SK-N-SH (cell line): ENCODE results near the gene C17orf100. TPM values are rescaled to one million over a fixed set of nuclear protein-coding genes. Genes with fewer than 3 reads are reported as not detected.
A peak's percentile ranks its signal among the peaks of the same experiment; 100 is the strongest.

Source experiments
- CTCF ChIA-PET: fragments of 300-600, 350-600 bp; formaldehyde crosslinking; extraction: SDS; loops from one replicate; lab custom pipeline; 2021; lab: Yijun Ruan, JAX
- POLR2A ChIA-PET: fragments of 350-600 bp; sonication (Branson Sonifier 250); formaldehyde crosslinking; extraction: SDS; loops from one replicate; lab custom pipeline; 2020; ENCODE audit warnings: antibody characterized with exemption, inconsistent platforms; lab: Yijun Ruan, JAX
- DNase-seq: peaks from one replicate; pipeline ENCODE4 v3.0.0; 2012
- H2AFZ ChIP-seq: fragments of 200-600 bp; sonication (generic); 2 replicates; pipeline ENCODE4 v1.8.1; 2016; ENCODE audit warnings: antibody characterized with exemption, mild to moderate bottlenecking, low read depth
- H3F3A ChIP-seq: fragments of 200-600 bp; sonication (generic); replicated peaks from 2 replicates; pipeline ENCODE3; 2016; ENCODE audit warnings: antibody characterized with exemption, mild to moderate bottlenecking; ENCODE audit not compliant: insufficient read depth
- H3K27ac ChIP-seq, 2 experiments: fragments of 200-500 bp in 1 of 2; fragments of 200-600 bp in 1 of 2; sonication (Bioruptor generic) in 1 of 2; sonication (generic), shearing (Covaris generic) in 1 of 2; 2 replicates each; pipeline versions ENCODE4 v1.5.1 to v1.6.1; 2014 to 2016; ENCODE audit warnings: low read depth in 2 of 2, inconsistent platforms in 1 of 2, low read length in 1 of 2, mild to moderate bottlenecking in 1 of 2, mixed read lengths in 1 of 2
- H3K27me3 ChIP-seq: fragments of 200-600 bp; sonication (generic), shearing (Covaris generic); 2 replicates; pipeline ENCODE4 v1.6.1; 2016; ENCODE audit warnings: mixed run types; ENCODE audit not compliant: insufficient read depth
- H3K36me3 ChIP-seq, 2 experiments: fragments of 200-500 bp in 1 of 2; fragments of 200-600 bp in 1 of 2; sonication (Bioruptor generic) in 1 of 2; sonication (generic) in 1 of 2; replicated peaks in 1 of 2; 2 replicates each; pipeline versions ENCODE3 to v1.5.1; 2014 to 2016; ENCODE audit warnings: low read length in 1 of 2, mild to moderate bottlenecking in 1 of 2; ENCODE audit not compliant: insufficient read depth in 2 of 2, control insufficient read depth in 1 of 2
- H3K4me1 ChIP-seq, 2 experiments: fragments of 200-500 bp in 1 of 2; fragments of 200-600 bp in 1 of 2; sonication (Bioruptor generic) in 1 of 2; sonication (generic), shearing (Covaris generic) in 1 of 2; 2 replicates each; pipeline versions ENCODE4 v1.5.1 to v1.6.1; 2014 to 2016; ENCODE audit warnings: low read depth in 1 of 2, low read length in 1 of 2, mixed run types in 1 of 2; ENCODE audit not compliant: insufficient read depth in 2 of 2, control insufficient read depth in 1 of 2
- H3K4me2 ChIP-seq: fragments of 200-600 bp; sonication (generic), shearing (Covaris generic); 2 replicates; pipeline ENCODE4 v1.6.1; 2017; ENCODE audit warnings: mixed run types
- H3K4me3 ChIP-seq, 2 experiments: fragments of 200-500 bp in 1 of 2; fragments of 200-600 bp in 1 of 2; sonication (Bioruptor generic) in 1 of 2; sonication (generic), shearing (Covaris generic) in 1 of 2; 2 replicates each; pipeline versions ENCODE4 v1.5.1 to v1.8.1; 2014 to 2016; ENCODE audit warnings: low read depth in 2 of 2, inconsistent platforms in 1 of 2, low read length in 1 of 2, mild to moderate bottlenecking in 1 of 2, mixed read lengths in 1 of 2, moderate library complexity in 1 of 2
- H3K79me2 ChIP-seq: fragments of 200-600 bp; sonication (generic); 2 replicates; pipeline ENCODE4 v1.8.1; 2017; ENCODE audit warnings: mild to moderate bottlenecking; ENCODE audit not compliant: insufficient read depth
- H3K9ac ChIP-seq: fragments of 200-600 bp; sonication (generic); 2 replicates; pipeline ENCODE4 v1.6.1; 2017; ENCODE audit warnings: mixed run types
- H3K9me2 ChIP-seq: fragments of 200-600 bp; sonication (generic); 2 replicates; pipeline ENCODE4 v1.6.1; 2017; ENCODE audit warnings: mixed run types
- H3K9me3 ChIP-seq: fragments of 200-600 bp; sonication (generic); 2 replicates; pipeline ENCODE4 v1.6.1; 2017; ENCODE audit warnings: mixed run types, mild to moderate bottlenecking, moderate library complexity
- H4K20me1 ChIP-seq: fragments of 200-600 bp; sonication (generic); 2 replicates; pipeline ENCODE4 v1.6.1; 2017; ENCODE audit warnings: mild to moderate bottlenecking, mixed run types; ENCODE audit not compliant: insufficient read depth
- CTCF ChIP-seq: fragments of 200-600 bp; sonication (generic); IDR thresholded peaks from 2 replicates; pipeline ENCODE4 v1.6.1; 2017; ENCODE audit warnings: antibody characterized with exemption, mild to moderate bottlenecking, moderate library complexity
- FOSL2 ChIP-seq: IDR thresholded peaks from 2 replicates; pipeline ENCODE4 v1.4.0; 2012; ENCODE audit warnings: low read depth, mild to moderate bottlenecking, moderate library complexity, borderline replicate concordance
- MAX ChIP-seq: IDR thresholded peaks from 2 replicates; pipeline ENCODE4 v1.4.0; 2012; ENCODE audit warnings: low read depth
- POLR2AphosphoS5 ChIP-seq: IDR thresholded peaks from 2 replicates; pipeline ENCODE4 v1.6.1; 2012; ENCODE audit warnings: low read depth, low read length
- RAD21 ChIP-seq: IDR thresholded peaks from 2 replicates; pipeline ENCODE4 v1.6.1; 2012; ENCODE audit warnings: mild to moderate bottlenecking, low read length
- YY1 ChIP-seq: IDR thresholded peaks from 2 replicates; pipeline ENCODE4 v1.4.0; 2012; ENCODE audit warnings: low read depth, mild to moderate bottlenecking
- WGBS: methylation state at CpG from one replicate; pipeline ENCODE4 v1.1.6; 2017; ENCODE audit warnings: low lambda C conversion rate; 5-methylcytosine and 5-hydroxymethylcytosine counted together
- polyA plus RNA-seq, 3 experiments: library from polyadenylated mRNA; depleted of rRNA; stranded (reverse); fragments of >200 nt; gene quantifications; 2 replicates each; pipeline ENCODE4 v1.2.3, GENCODE V29; 2012

Gene C17orf100
- polyA plus RNA-seq, 1 of the 3 experiments (the other 2 are of a cell fraction) = 2.6 TPM

- no peak for TF ChIP-seq POLR2AphosphoS5
- TF ChIP-seq, all 33 proteins: peak for 4
Measured at GRCh38 chr17:6643451-6644125, 8.0 kb upstream of the C17orf100 start (continued).

DNA sequence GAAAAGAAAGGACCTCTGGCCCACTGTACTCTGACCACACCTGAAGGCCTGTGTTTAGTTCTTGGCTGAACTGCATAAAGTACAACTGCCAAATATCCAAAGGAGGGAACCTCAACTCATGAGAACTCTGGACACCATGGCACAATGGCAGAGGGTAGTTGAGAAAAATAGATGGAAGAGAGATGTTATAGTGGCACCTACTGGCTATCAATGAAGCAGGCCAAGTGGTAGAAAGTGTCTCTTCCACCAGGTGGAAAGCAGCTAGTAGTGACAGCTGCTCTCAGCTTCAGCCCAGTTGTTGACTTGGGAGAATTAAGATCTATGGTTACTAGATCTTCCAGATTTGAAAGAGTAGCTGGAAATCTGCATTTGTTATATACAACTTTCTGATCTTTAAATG is 3.4 kb upstream of the C17orf100 start:
- DNase-seq = no peak
- CTCF ChIA-PET = no interaction called here
- H3K9me2 ChIP-seq = no peaks in the 10 kb centered on the region
- H3K4me1 ChIP-seq = peaks cover 8 to 11% of the 10 kb centered on the region in 2 experiments; a peak in 2 of 4 replicates
- H3K9ac ChIP-seq = no peak overlapping the region
- H3K4me2 ChIP-seq = no peak overlapping the region
- H3K9me3 ChIP-seq = no peaks in the 10 kb centered on the region
- H3K4me3 ChIP-seq = no peak overlapping the region
- no peak overlapping the region for H3K27ac ChIP-seq
- peaks cover 29% of the 10 kb centered on the region for H3F3A ChIP-seq
- no peaks in the 10 kb centered on the region for H3K27me3 ChIP-seq
- peaks cover 60 to 66% of the 10 kb centered on the region in 2 experiments for H3K36me3 ChIP-seq
- POLR2A ChIA-PET = no interaction called here
- H3K79me2 ChIP-seq = peaks cover 66% of the 10 kb centered on the region
- H4K20me1 ChIP-seq = peaks cover 18% of the 10 kb centered on the region
- no peak overlapping the region for H2AFZ ChIP-seq
- TF ChIP-seq CTCF (peak; percentile 38), RAD21 (peak; percentile 26; the same call in 1 of the 2 replicates), FOSL2 (no peak)

DNA sequence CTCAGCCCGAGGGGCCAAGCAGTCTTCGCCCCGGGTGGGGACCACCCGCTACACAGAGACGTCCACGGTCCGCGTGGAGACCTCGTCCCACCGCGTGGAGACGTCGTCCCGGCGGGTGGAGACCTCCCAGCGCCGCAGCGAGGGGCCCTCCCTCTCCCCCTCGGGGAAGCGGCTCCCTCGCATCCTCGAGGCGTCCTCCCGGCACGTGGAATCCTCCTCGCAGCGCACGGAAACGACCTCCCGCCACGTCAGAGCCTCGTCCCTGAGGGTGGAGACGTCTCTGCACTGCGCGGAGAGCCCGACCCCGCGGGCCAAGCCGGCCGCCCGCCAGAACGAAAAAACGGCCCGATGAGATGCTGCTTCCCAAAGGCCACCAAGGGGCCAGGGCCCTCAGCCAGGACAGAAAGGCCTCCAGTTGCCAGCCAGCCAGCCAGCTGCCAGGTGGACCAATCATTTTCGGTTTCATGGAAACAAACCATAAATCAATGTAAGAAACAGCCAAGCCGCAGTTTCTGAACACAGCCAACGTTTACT is 424 bp downstream of the C17orf100 start:
- 21% methylated on average over 13 of the region's 47 CpGs for WGBS
- no peaks in the 10 kb centered on the region for H3K9me3 ChIP-seq
- peak overlapping the region in 1 of 2 experiments; percentile 81; a peak in 2 of 4 replicates for H3K27ac ChIP-seq
- peaks cover 42% of the 10 kb centered on the region for H3K79me2 ChIP-seq
- peaks cover 8 to 13% of the 10 kb centered on the region in 2 experiments; a peak in 2 of 4 replicates for H3K4me1 ChIP-seq
- H3F3A ChIP-seq = peaks cover 8% of the 10 kb centered on the region
- DNase-seq = peak; percentile 71
- CTCF ChIA-PET = interaction anchor here (1.1 kb wide), 1 partner anchor 10 kb away, joined by 4 read pairs; no protein-coding TSS in a partner anchor
- no peaks in the 10 kb centered on the region for H3K27me3 ChIP-seq
- H4K20me1 ChIP-seq = peaks cover 15% of the 10 kb centered on the region
- peak overlapping the region; percentile 91 for H3K9ac ChIP-seq
- peak overlapping the region; percentile 65 to 96 for H3K4me3 ChIP-seq
- peak overlapping the region; percentile 80 for H3K4me2 ChIP-seq
- no peaks in the 10 kb centered on the region for H3K9me2 ChIP-seq
- peak; percentile 84 for TF ChIP-seq MAX
- no peak for TF ChIP-seq YY1
- peaks cover 29 to 33% of the 10 kb centered on the region in 2 experiments for H3K36me3 ChIP-seq
- POLR2A ChIA-PET = no interaction called here
- H2AFZ ChIP-seq = peak overlapping the region; percentile 95
